GM23338 (cell line): Measurements from ENCODE around the gene FSIP1. TPM values are rescaled to one million over a fixed set of nuclear protein-coding genes. Genes with fewer than 3 reads are reported as not detected.

ENCODE experiments used
- ATAC-seq: fragments of 200-7000 bp; cut with Tn5 transposase; 3 replicates; pipeline ENCODE4 v1.9.1; 2020
- DNase-seq: peaks from one replicate; pipeline ENCODE4 v3.0.0-alpha.2; 2015; ENCODE audit warnings: low spot score
- H2AFZ ChIP-seq: fragments of 200-600 bp; sonication (generic); 2 replicates; pipeline ENCODE4 v1.8.0; 2016; ENCODE audit warnings: antibody characterized with exemption, mild to moderate bottlenecking, moderate library complexity
- H3F3A ChIP-seq: fragments of 200-600 bp; sonication (generic); replicated peaks from 2 replicates; pipeline ENCODE4 v1.8.0; 2017; ENCODE audit warnings: antibody characterized with exemption, mixed run types, low read depth
- H3K27ac ChIP-seq: fragments of 200-600 bp; sonication (generic); 2 replicates; pipeline ENCODE4 v1.6.1; 2016; ENCODE audit warnings: low read depth
- H3K27me3 ChIP-seq: fragments of 200-600 bp; sonication (generic); 2 replicates; pipeline ENCODE4 v1.8.0; 2016; ENCODE audit warnings: mild to moderate bottlenecking, mixed run types, moderate library complexity; ENCODE audit not compliant: insufficient read depth
- H3K36me3 ChIP-seq: fragments of 200-600 bp; sonication (generic); 2 replicates; pipeline ENCODE4 v1.8.0; 2016; ENCODE audit warnings: mild to moderate bottlenecking; ENCODE audit not compliant: insufficient read depth
- H3K4me1 ChIP-seq: fragments of 200-600 bp; sonication (generic); 2 replicates; pipeline ENCODE4 v1.8.0; 2016; ENCODE audit warnings: mild to moderate bottlenecking, moderate library complexity; ENCODE audit not compliant: insufficient read depth
- H3K4me2 ChIP-seq: fragments of 200-600 bp; sonication (generic); 2 replicates; pipeline ENCODE4 v1.7.1; 2017; ENCODE audit warnings: mixed run types
- H3K4me3 ChIP-seq: fragments of 200-600 bp; sonication (generic); 2 replicates; pipeline ENCODE4 v1.6.1; 2016; ENCODE audit warnings: mixed run types
- H3K79me2 ChIP-seq: fragments of 200-600 bp; sonication (generic); replicated peaks from 2 replicates; pipeline ENCODE4 v1.8.0; 2017; ENCODE audit warnings: mild to moderate bottlenecking; ENCODE audit not compliant: insufficient read depth
- H3K9me2 ChIP-seq: fragments of 200-600 bp; sonication (generic); 2 replicates; pipeline ENCODE4 v1.8.0; 2017; ENCODE audit not compliant: insufficient read depth
- H4K20me1 ChIP-seq: fragments of 200-600 bp; sonication (generic); replicated peaks from 2 replicates; pipeline ENCODE4 v1.8.0; 2017; ENCODE audit warnings: mild to moderate bottlenecking; ENCODE audit not compliant: insufficient read depth
- H3K27ac Mint-ChIP-seq: 2 replicates; pipeline ENCODE4 v1.8.0; 2020; ENCODE audit warnings: inconsistent platforms, mild to moderate bottlenecking, moderate library complexity, mixed read lengths
- H3K27me3 Mint-ChIP-seq: 3 replicates; pipeline ENCODE4 v1.8.0; 2022; ENCODE audit warnings: low read depth, mild to moderate bottlenecking, moderate library complexity, mixed read lengths, inconsistent platforms; ENCODE audit not compliant: insufficient read depth, poor library complexity
- H3K36me3 Mint-ChIP-seq: 3 replicates; pipeline ENCODE4 v1.8.0; 2021; ENCODE audit warnings: low read depth, mild to moderate bottlenecking, inconsistent platforms, moderate library complexity, mixed read lengths
- H3K4me1 Mint-ChIP-seq: 3 replicates; pipeline ENCODE4 v1.8.0; 2020; ENCODE audit warnings: mild to moderate bottlenecking, inconsistent platforms, mixed read lengths
- H3K4me3 Mint-ChIP-seq: 3 replicates; pipeline ENCODE4 v1.8.0; 2021; ENCODE audit warnings: moderate library complexity, mild to moderate bottlenecking, inconsistent platforms, mixed read lengths
- H3K9me3 Mint-ChIP-seq: 3 replicates; pipeline ENCODE4 v1.8.0; 2020; ENCODE audit warnings: moderate library complexity, mild to moderate bottlenecking, inconsistent platforms, mixed read lengths
- CREB1 ChIP-seq: fragments of 250-450 bp; sonication (Bioruptor Pico); IDR thresholded peaks from 2 replicates; pipeline ENCODE4 v1.5.0; 2020; ENCODE audit warnings: low read depth, mild to moderate bottlenecking, moderate library complexity
- CTCF ChIP-seq, 2 experiments: fragments of 200-600 bp in 1 of 2; sonication (generic) in 1 of 2; conservative IDR thresholded peaks; 2 replicates each; pipeline versions ENCODE4 v1.5.1 to v1.6.1; 2016 to 2017; ENCODE audit warnings: antibody characterized with exemption in 2 of 2, low read depth in 2 of 2, mild to moderate bottlenecking in 2 of 2, moderate library complexity in 1 of 2
- ETS1 ChIP-seq: IDR thresholded peaks from 2 replicates; pipeline ENCODE4 v1.6.1; 2016; ENCODE audit warnings: antibody characterized with exemption
- EZH2phosphoT487 ChIP-seq: fragments of 200-600 bp; sonication (generic); IDR thresholded peaks from one replicate; pipeline ENCODE4 v1.8.1; 2018; ENCODE audit warnings: antibody characterized with exemption; ENCODE audit not compliant: unreplicated experiment
- JUNB ChIP-seq: IDR thresholded peaks from one replicate; pipeline ENCODE4 v1.6.1; 2016; ENCODE audit warnings: antibody characterized with exemption; ENCODE audit not compliant: unreplicated experiment
- POLR2AphosphoS5 ChIP-seq: IDR thresholded peaks from 2 replicates; pipeline ENCODE4 v1.6.1; 2016; ENCODE audit warnings: antibody characterized with exemption, low read depth
- STAT1 ChIP-seq: IDR thresholded peaks from one replicate; pipeline ENCODE4 v1.6.1; 2016; ENCODE audit warnings: antibody characterized with exemption; ENCODE audit not compliant: unreplicated experiment
- ZNF114 ChIP-seq: fragments of 250-450 bp; sonication (Bioruptor Pico); IDR thresholded peaks from 2 replicates; pipeline ENCODE4 v1.5.0; 2020; ENCODE audit warnings: mild to moderate bottlenecking, moderate library complexity
- ZNF331 ChIP-seq: fragments of 250-450 bp; sonication (Bioruptor Pico); IDR thresholded peaks from 2 replicates; pipeline ENCODE4 v1.5.0; 2020; ENCODE audit warnings: low read depth, mild to moderate bottlenecking, moderate library complexity
- ZNF462 ChIP-seq: fragments of 250-450 bp; sonication (Bioruptor Pico); IDR thresholded peaks from 2 replicates; pipeline ENCODE4 v1.5.0; 2020; ENCODE audit warnings: mild to moderate bottlenecking, moderate library complexity
- polyA plus RNA-seq: library from polyadenylated mRNA; unstranded; fragments of >200 nt; fragmentation: Nextera tagmentation; extraction: Ambion mirVana; gene quantifications from 2 replicates; pipeline ENCODE4 v1.2.1, GENCODE V29; 2016
- total RNA-seq: library from RNA; depleted of rRNA; stranded (reverse); fragments of >200 nt; shearing (Covaris generic); gene quantifications from 2 replicates; pipeline ENCODE4 v1.2.3, GENCODE V29; 2014

FSIP1 gene
- total and polyA plus RNA-seq, 2 experiments from 2014 or later, result 0.92 to 2.1 TPM

GRCh38 chr15:39580485-39581241, 202.0 kb downstream of the FSIP1 start, which contains the start of gene THBS1:
Gene THBS1 (plus strand): TSS chr15:39581079. CDS start chr15:39581858, 779 bp downstream.
- DNase-seq, result peak; percentile 98
- Mint-ChIP-seq H3K4me1 (peaks cover 36% of the 10 kb centered on the region), H3K36me3 (peaks cover 46% of the 10 kb centered on the region), H3K4me3 (peak within 1 kb of the TSS; percentile 91), H3K27ac (peak within 1 kb of the TSS; percentile 97), H3K9me3 (no peaks in the 10 kb centered on the region), H3K27me3 (peaks cover 15% of the 10 kb centered on the region)
- Histone ChIP-seq H3F3A (0 out of 2 replicates have a peak, but pooled peaks cover 2% of the 10 kb centered on the region), H3K4me1 (peaks cover 19% of the 10 kb centered on the region), H3K27me3 (peaks cover 10% of the 10 kb centered on the region; the same call in 1 of the 2 replicates), H3K79me2 (peaks cover 20% of the 10 kb centered on the region), H3K36me3 (peaks cover 27% of the 10 kb centered on the region), H4K20me1 (no peaks in the 10 kb centered on the region; the same call in 1 of the 2 replicates), H3K4me2 (peak within 1 kb of the TSS; percentile 84), H2AFZ (no peak within 1 kb of the TSS), H3K4me3 (peak within 1 kb of the TSS; percentile 78), H3K27ac (peak within 1 kb of the TSS; percentile 95), H3K9me2 (0 out of 2 replicates have a peak, but pooled peaks cover 5% of the 10 kb centered on the region)
- TF ChIP-seq CTCF (conservative IDR thresholded peaks at IDR 0.05; ENCODE audit: low read depth in 2 of 2) (no peak; a peak in 1 of 4 replicates), ZNF114 (CRISPR knock-in tag) (0 out of 2 replicates have a peak, but pooled peaks have one; percentile 21), CREB1 (CRISPR knock-in tag) (peak; percentile 27; the same call in 1 of the 2 replicates), ZNF331 (CRISPR knock-in tag) (no peak), ETS1 (no peak), EZH2phosphoT487 (no peak), POLR2AphosphoS5 (peak; percentile 99), ZNF462 (CRISPR knock-in tag) (peak; percentile 72; the same call in 1 of the 2 replicates), STAT1 (no peak), JUNB (no peak)
- ATAC-seq, result peak; percentile 62
